GM12892 (cell line): ENCODE results near the gene ILF3.

Source experiments
- DNase-seq: peaks from one replicate; pipeline ENCODE4 v3.0.0; 2011; ENCODE audit not compliant: insufficient read length
- FAIRE-seq: peaks from 2 replicates; lab custom pipeline; 2011; peaks lifted over from hg19 to GRCh38; lab: Jason Lieb, UNC
- POLR2A ChIP-seq: IDR thresholded peaks from 2 replicates; pipeline ENCODE4 v1.6.1; 2011; ENCODE audit warnings: low read depth, low read length, control low read depth
- POLR2AphosphoS5 ChIP-seq: IDR thresholded peaks from 2 replicates; pipeline ENCODE4 v1.6.1; 2011; ENCODE audit warnings: low read depth, low read length, control low read depth
- TAF1 ChIP-seq: IDR thresholded peaks from 2 replicates; pipeline ENCODE4 v1.6.1; 2011; ENCODE audit warnings: low read depth, mild to moderate bottlenecking, control low read depth, low read length, borderline replicate concordance

Gene ILF3

DNA sequence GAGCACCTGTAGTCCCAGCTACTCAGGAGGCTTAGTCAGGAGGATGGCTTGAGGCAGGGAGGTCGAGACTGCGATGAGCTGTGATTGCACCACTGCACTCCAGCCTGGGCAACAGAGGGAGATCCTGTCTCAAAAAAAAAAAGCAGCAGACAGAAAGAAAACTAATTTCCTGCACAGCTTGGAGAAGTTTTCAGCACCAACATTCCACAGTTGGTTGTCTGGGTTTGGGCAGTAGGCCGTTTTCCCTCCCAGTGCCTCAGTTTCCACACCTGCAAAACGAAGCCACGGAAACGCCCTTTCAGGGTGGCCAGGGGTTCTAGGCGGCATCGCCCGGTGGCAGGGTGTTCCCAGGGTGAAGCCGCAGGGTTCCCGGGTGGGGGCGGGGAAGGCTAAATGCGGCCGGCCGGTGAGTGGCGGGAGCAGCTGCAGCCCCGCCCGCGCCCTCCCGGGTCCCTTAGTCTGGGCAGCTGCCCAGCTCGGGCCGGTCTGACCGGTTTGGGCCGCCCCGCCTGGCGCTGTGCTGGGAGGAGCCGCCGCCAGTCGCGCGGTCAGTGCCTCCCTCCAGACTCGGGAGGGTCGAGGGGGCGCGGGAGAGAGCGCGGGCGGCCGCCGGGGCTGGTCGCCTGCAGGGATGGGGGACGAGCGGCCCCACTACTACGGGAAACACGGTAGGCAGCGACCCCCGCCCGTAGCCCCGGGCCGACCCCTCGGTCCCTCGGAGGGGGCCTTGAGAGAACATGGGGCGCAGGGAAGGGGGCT, 29.0 kb upstream of the ILF3 start, which contains the start of gene SLC44A2:
Gene SLC44A2 (plus strand): TSS at position 551 of the 759 bp plus-strand sequence. CDS start 81 bp downstream, at position 632.
- FAIRE-seq (no peak), DNase-seq (no peak)
- TF ChIP-seq POLR2AphosphoS5 (no peak), TAF1 (no peak), POLR2A (no peak)

DNA sequence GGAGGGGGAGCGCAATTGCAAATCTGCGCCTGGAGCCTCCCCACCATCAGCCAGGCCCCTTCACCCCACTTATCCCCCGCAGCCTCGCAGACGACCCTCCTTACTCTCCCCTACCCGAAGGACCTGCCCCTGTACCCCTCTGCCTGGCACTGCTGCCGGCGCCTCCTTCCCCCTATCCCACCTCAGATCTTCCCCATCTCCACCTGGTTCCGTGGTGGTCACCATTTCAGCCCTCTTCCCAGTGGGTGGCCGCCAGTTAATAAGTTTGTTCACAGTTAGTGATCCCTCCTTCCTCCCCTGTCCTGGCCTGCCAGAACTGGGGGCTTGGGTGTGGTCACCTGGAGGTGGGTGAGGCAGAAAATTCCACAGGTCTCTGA, 28.4 kb upstream of the ILF3 start:
- TF ChIP-seq POLR2AphosphoS5 (no peak), POLR2A (no peak), TAF1 (no peak)
- DNase-seq (no peak), FAIRE-seq (no peak)

DNA sequence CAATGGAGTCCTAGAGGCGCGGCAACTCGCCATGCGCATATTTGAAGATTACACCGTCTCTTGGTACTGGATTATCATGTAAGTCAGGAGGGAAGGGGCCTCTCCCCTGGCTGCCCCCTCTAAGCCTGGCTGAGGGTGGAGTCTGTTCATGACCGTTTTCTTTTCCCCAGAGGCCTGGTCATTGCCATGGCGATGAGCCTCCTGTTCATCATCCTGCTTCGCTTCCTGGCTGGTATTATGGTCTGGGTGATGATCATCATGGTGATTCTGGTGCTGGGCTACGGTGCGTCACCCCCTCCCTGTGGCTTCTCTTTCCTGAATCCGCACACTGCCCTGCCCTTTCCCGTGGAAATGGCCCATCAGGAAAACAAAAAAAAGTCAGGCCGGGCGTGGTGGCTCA, 22.3 kb upstream of the ILF3 start:
- no peak for TF ChIP-seq POLR2A
- TF ChIP-seq POLR2AphosphoS5 = no peak
- TF ChIP-seq TAF1 = no peak
- DNase-seq (no peak), FAIRE-seq (no peak)

DNA sequence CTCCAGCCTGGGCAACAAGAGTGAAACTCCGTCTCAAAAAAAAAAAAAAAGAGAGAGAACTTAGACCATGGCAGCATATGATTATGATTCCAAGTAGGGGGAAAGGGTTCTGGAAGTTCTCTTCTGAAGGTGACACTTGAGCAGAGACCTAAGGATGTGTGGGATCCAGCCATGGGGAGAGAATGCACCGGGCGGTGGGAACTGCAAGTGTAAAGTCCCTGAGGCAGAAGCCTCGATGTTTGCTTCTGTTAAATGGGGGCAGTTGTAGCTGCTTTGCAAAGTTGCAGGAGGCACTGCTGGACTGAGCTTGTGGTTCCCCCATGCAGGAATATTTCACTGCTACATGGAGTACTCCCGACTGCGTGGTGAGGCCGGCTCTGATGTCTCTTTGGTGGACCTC, 19.7 kb upstream of the ILF3 start:
- no peak for TF ChIP-seq POLR2A
- TF ChIP-seq POLR2AphosphoS5 = no peak
- TF ChIP-seq TAF1 = no peak
- DNase-seq (no peak), FAIRE-seq (no peak)

DNA sequence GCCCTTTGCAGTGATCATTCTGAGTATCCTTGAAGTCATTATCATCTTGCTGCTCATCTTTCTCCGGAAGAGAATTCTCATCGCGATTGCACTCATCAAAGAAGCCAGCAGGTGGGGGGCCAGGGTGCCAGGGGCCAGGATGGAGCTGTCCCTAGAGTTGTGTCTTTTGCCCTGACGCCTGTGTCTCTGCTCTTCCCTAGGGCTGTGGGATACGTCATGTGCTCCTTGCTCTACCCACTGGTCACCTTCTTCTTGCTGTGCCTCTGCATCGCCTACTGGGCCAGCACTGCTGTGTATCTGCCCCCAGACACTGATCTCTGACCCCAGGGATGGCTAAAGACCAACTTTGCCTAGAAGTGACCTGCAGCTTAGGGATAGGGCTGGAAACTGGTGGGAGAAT, 19.2 kb upstream of the ILF3 start:
- FAIRE-seq (no peak), DNase-seq (no peak)
- TF ChIP-seq POLR2AphosphoS5 (no peak), POLR2A (no peak), TAF1 (no peak)

DNA sequence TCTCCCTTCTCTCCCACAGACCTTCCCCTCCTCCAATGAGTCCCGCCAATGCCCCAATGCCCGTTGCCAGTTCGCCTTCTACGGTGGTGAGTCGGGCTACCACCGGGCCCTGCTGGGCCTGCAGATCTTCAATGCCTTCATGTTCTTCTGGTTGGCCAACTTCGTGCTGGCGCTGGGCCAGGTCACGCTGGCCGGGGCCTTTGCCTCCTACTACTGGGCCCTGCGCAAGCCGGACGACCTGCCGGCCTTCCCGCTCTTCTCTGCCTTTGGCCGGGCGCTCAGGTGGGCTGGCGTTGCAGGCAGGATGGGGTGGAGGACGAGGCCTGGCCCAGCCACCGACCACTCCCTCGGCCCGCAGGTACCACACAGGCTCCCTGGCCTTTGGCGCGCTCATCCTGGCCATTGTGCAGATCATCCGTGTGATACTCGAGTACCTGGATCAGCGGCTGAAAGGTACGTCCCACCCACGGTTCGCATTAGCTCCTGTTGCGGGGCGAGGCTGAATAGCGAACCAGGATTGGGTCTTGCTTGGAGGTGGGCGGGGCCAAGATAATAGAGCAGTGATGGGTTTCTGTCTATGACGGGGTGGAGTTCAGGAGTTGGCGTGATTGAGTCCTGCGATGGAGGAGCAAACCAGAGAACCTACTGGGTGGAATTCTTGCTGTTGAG, 17.7 kb upstream of the ILF3 start:
- TF ChIP-seq POLR2AphosphoS5 (no peak), TAF1 (no peak), POLR2A (no peak)
- FAIRE-seq (no peak), DNase-seq (no peak)

DNA sequence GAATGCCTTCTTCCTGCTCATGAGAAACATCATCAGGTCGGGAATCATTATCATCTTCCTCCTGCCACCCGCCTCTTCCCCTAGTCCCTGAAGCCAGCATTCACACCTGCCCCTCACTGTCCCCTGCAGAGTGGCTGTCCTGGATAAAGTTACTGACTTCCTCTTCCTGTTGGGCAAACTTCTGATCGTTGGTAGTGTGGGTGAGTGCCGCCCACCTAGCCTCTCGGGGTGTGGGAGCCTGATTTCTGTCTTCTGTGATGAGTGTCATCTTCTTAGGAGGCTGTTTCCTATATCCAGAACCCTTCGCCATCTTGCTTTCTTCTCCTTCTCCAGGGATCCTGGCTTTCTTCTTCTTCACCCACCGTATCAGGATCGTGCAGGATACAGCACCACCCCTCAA, 16.3 kb upstream of the ILF3 start:
- FAIRE-seq (no peak), DNase-seq (no peak)
- no peak for TF ChIP-seq POLR2A
- no peak for TF ChIP-seq POLR2AphosphoS5
- no peak for TF ChIP-seq TAF1

DNA sequence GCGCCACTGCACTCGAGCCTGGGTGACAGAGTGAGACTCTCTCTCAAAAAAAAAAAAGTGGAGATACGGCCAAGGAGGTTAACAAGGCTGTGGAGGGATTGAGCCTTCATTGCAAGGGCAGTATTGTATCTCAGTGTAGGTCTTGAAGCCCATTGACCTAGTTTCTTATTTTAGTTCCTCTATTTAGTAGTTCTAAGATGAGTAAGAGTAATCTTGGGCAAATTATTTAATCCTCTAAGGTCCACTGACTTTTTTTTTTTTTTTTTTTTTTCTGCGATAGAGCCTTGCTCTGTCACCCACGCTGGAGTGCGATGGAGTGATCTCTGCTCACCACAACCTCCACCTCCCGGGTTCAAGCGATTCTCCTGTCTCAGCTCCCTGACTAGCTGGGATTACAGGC, 14.3 kb upstream of the ILF3 start:
- FAIRE-seq (no peak), DNase-seq (no peak)
- TF ChIP-seq POLR2AphosphoS5 (no peak), POLR2A (no peak), TAF1 (no peak)

DNA sequence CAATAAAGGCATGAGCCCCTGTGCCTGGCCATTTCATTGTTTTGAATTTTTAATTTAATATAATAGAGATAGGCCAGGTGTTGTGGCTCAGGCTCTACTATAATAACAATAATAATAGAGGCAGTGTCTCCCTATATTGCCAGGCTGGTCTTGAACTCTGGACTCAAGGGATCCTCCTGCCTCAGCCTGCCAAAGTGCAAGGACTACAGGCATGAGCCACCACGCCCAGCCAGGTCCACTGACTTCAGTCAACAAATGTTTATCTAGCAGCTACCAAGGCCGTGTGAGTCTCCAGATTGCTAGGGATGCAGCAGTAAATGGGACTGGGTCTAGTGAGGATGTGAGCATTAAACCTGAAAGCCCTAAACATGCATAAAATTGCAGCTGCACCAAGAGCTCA, 13.8 kb upstream of the ILF3 start:
- no peak for FAIRE-seq
- DNase-seq = no peak
- TF ChIP-seq POLR2AphosphoS5 (no peak), TAF1 (no peak), POLR2A (no peak)

DNA sequence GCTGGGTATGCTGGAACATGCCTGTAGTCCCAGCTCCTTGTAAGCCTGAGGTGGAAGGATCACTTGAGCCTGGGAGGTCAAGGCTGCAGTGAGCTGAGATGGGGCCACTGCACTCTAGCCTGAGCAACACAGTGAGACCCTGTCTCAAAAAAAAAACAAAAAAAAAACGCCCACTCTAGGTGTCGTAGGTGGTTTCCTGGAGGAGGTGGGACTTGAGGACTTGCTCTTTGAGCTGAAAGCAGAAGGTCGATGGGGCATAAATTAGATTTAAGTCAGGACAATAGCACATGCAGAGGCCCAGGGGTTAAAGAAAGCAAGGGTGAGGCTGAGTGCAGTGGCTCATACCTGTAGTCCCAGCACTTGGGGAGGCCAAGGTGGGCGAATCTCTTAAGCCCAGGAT, 12.9 kb upstream of the ILF3 start:
- TF ChIP-seq TAF1 (no peak), POLR2AphosphoS5 (no peak), POLR2A (no peak)
- DNase-seq = no peak
- no peak for FAIRE-seq

DNA sequence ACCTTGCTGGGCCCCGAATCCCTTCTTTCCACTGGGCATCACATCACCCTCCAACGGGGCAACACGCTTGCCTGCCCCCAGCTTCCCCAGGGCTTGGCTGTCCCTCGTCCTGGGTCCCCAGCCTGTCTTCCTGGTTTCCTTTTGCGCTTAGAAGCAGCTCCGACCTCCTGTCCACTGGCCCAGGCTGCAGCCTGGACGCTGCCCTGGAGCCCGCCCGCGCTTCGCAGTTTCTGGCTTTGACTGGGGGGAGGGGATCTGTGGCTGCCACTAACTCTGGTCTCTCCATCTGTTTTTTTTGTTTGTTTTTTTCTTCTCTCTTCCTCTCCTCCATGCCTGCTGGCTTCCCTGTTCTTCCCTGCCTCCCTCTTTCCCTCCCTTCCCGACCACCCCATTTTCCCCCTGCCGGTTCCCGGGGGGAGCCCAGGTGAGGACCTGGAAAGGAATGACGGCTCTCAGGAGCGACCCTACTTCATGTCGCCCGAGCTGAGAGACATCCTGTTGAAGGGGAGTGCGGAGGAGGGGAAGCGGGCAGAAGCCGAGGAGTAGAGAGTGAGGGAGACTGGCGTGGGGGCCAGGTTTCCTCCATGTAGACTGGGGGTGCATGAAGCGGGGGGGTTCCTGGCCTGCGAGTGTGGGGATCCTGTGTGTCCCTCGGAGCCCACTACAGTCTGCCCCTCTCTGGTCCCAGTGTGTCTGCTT, 11.5 kb upstream of the ILF3 start:
- DNase-seq (no peak), FAIRE-seq (no peak)
- no peak for TF ChIP-seq TAF1
- no peak for TF ChIP-seq POLR2AphosphoS5
- TF ChIP-seq POLR2A = no peak

DNA sequence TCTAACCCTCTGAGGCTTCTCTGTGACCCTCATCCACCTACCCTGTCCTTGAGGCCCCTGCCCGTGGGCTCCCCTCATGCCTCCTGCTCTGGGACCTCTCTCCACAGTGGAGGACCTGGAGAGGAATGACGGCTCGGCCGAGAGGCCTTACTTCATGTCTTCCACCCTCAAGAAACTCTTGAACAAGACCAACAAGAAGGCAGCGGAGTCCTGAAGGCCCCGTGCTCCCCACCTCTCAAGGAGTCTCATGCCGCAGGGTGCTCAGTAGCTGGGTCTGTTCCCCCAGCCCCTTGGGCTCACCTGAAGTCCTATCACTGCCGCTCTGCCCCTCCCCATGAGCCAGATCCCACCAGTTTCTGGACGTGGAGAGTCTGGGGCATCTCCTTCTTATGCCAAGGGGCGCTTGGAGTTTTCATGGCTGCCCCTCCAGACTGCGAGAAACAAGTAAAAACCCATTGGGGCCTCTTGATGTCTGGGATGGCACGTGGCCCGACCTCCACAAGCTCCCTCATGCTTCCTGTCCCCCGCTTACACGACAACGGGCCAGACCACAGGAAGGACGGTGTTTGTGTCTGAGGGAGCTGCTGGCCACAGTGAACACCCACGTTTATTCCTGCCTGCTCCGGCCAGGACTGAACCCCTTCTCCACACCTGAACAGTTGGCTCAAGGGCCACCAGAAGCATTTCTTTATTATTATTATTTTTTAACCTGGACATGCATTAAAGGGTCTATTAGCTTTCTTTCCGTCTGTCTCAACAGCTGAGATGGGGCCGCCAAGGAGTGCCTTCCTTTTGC, 10.8 kb upstream of the ILF3 start:
- no peak for FAIRE-seq
- DNase-seq = no peak
- TF ChIP-seq TAF1 = no peak
- TF ChIP-seq POLR2A = no peak
- TF ChIP-seq POLR2AphosphoS5 = no peak

DNA sequence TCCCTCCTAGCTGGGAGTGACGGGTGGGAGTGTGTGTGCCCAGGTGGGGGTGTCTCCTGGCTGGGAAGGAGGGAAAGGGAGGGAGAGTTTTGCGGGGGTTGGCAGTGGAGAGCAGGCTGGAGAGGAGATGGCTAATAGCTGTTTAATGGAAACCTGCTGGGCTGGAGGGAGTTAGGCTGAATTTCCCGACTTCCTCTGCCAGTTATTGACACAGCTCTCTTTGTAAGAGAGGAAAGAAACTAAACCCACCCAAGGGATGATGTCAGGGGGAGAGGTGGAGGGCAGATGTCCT, 10.2 kb upstream of the ILF3 start:
- TF ChIP-seq POLR2A (no peak), POLR2AphosphoS5 (no peak), TAF1 (no peak)
- DNase-seq (no peak), FAIRE-seq (no peak)
